ENCODE measurements around the gene CST4. TPM values are rescaled to one million over a fixed set of nuclear protein-coding genes. Genes with fewer than 3 reads are reported as not detected.
A peak's percentile ranks its signal among the peaks of the same experiment; 100 is the strongest.

Gene CST4
- total RNA-seq, 1 donor from 2014 or later = not detected

GRCh38 chr20:23683807-23684206 is 5.0 kb downstream of the CST4 start:
- intact Hi-C loops (cut with micrococcal nuclease) = no loop called here
- H3K36me3 Mint-ChIP-seq (ENCODE audit: low read depth) = no peaks in the 10 kb centered on the region
- no peaks in the 10 kb centered on the region for H3K27me3 Mint-ChIP-seq (ENCODE audit: low read depth)
- no peak for DNase-seq (ENCODE audit: low spot score)
- H3K9me3 Mint-ChIP-seq = no peaks in the 10 kb centered on the region
- H3K4me1 Mint-ChIP-seq (ENCODE audit: low read depth) = no peaks in the 10 kb centered on the region
- no peak overlapping the region for H3K27ac Mint-ChIP-seq
- H3K4me3 Mint-ChIP-seq (ENCODE audit: low read depth) = no peak overlapping the region

GRCh38 chr20:23683281-23683680 is 5.6 kb downstream of the CST4 start:
- Mint-ChIP-seq H3K4me1 (ENCODE audit: low read depth) (no peaks in the 10 kb centered on the region), H3K27me3 (ENCODE audit: low read depth) (no peaks in the 10 kb centered on the region), H3K27ac (no peak overlapping the region), H3K9me3 (no peaks in the 10 kb centered on the region), H3K36me3 (ENCODE audit: low read depth) (no peaks in the 10 kb centered on the region), H3K4me3 (ENCODE audit: low read depth) (no peak overlapping the region)
- DNase-seq (ENCODE audit: low spot score) = no peak
- intact Hi-C loops (cut with micrococcal nuclease) = no loop called here

- no peak for DNase-seq (ENCODE audit: low spot score)
- no peaks in the 10 kb centered on the region for H3K4me1 Mint-ChIP-seq (ENCODE audit: low read depth)
- peaks cover 10% of the 10 kb centered on the region for H3K27me3 Mint-ChIP-seq (ENCODE audit: low read depth)
- no peak overlapping the region for H3K27ac Mint-ChIP-seq
- no peak overlapping the region for H3K4me3 Mint-ChIP-seq (ENCODE audit: low read depth)
- H3K36me3 Mint-ChIP-seq (ENCODE audit: low read depth) = no peaks in the 10 kb centered on the region
- H3K9me3 Mint-ChIP-seq = no peaks in the 10 kb centered on the region
- intact Hi-C loops (cut with micrococcal nuclease) = no loop called here
Observed at GRCh38 chr20:23680146-23680545, 8.7 kb downstream of the CST4 start.

- no peaks in the 10 kb centered on the region for H3K36me3 Mint-ChIP-seq (ENCODE audit: low read depth)
- no peaks in the 10 kb centered on the region for H3K4me1 Mint-ChIP-seq (ENCODE audit: low read depth)
- DNase-seq (ENCODE audit: low spot score) = no peak
- H3K9me3 Mint-ChIP-seq = no peaks in the 10 kb centered on the region
- H3K4me3 Mint-ChIP-seq (ENCODE audit: low read depth) = no peak overlapping the region
- intact Hi-C loops (cut with micrococcal nuclease) = no loop called here
- peaks cover 10% of the 10 kb centered on the region for H3K27me3 Mint-ChIP-seq (ENCODE audit: low read depth)
- H3K27ac Mint-ChIP-seq = no peak overlapping the region
Observed at GRCh38 chr20:23679133-23680092, 9.4 kb downstream of the CST4 start.

- Mint-ChIP-seq H3K4me3 (ENCODE audit: low read depth) (no peak overlapping the region), H3K27ac (no peak overlapping the region)
- intact Hi-C loops (cut with micrococcal nuclease) = no loop called here
Observed at GRCh38 chr20:23673209-23673608, 15.6 kb downstream of the CST4 start.

GRCh38 chr20:23672158-23672557 is 16.7 kb downstream of the CST4 start:
- Mint-ChIP-seq H3K4me1 (ENCODE audit: low read depth) (no peaks in the 10 kb centered on the region), H3K36me3 (ENCODE audit: low read depth) (no peaks in the 10 kb centered on the region), H3K27me3 (ENCODE audit: low read depth) (peaks cover 8% of the 10 kb centered on the region), H3K4me3 (ENCODE audit: low read depth) (no peak overlapping the region), H3K9me3 (no peaks in the 10 kb centered on the region), H3K27ac (no peak overlapping the region)
- DNase-seq (ENCODE audit: low spot score) = no peak
- intact Hi-C loops (cut with micrococcal nuclease) = no loop called here

More at GRCh38 chr20:23673209-23673608, 15.6 kb downstream of the CST4 start:
- no peaks in the 10 kb centered on the region for H3K36me3 Mint-ChIP-seq (ENCODE audit: low read depth)
- peaks cover 10% of the 10 kb centered on the region for H3K27me3 Mint-ChIP-seq (ENCODE audit: low read depth)
- H3K4me1 Mint-ChIP-seq (ENCODE audit: low read depth) = no peaks in the 10 kb centered on the region
- no peak for DNase-seq (ENCODE audit: low spot score)
- no peaks in the 10 kb centered on the region for H3K9me3 Mint-ChIP-seq

GRCh38 chr20:23671479-23671878 is 17.4 kb downstream of the CST4 start:
- Mint-ChIP-seq H3K27me3 (ENCODE audit: low read depth) (peaks cover 6% of the 10 kb centered on the region), H3K4me1 (ENCODE audit: low read depth) (no peaks in the 10 kb centered on the region), H3K27ac (no peak overlapping the region), H3K9me3 (no peaks in the 10 kb centered on the region), H3K36me3 (ENCODE audit: low read depth) (no peaks in the 10 kb centered on the region), H3K4me3 (ENCODE audit: low read depth) (no peak overlapping the region)
- no peak for DNase-seq (ENCODE audit: low spot score)
- intact Hi-C loops (cut with micrococcal nuclease) = no loop called here

DNA sequence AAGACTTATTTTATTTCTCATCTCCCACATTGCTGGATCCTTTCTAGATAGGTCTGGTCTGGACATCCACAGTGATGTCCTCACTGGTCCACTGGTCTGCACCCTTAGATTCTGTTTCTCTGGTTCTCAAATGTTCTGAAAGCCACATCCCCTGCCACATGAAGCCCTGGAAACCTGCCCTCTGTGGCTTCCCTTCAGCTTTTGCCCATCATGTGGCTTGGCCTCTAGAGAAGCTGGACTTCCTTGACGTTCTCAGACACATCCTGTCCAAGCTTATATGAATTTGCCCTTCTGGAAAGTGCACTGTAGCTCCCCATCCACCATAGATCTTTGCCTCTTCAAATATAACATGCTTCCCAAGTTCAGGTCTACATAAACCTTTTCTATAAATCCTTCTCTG is 18.5 kb downstream of the CST4 start:
- no peaks in the 10 kb centered on the region for H3K27me3 Mint-ChIP-seq (ENCODE audit: low read depth)

GRCh38 chr20:23669866-23670265 is 19.0 kb downstream of the CST4 start:
- DNase-seq (ENCODE audit: low spot score) = no peak
- Mint-ChIP-seq H3K9me3 (no peaks in the 10 kb centered on the region), H3K4me1 (ENCODE audit: low read depth) (no peaks in the 10 kb centered on the region), H3K27ac (no peak overlapping the region), H3K36me3 (ENCODE audit: low read depth) (no peaks in the 10 kb centered on the region), H3K4me3 (ENCODE audit: low read depth) (no peak overlapping the region), H3K27me3 (ENCODE audit: low read depth) (no peaks in the 10 kb centered on the region)
- intact Hi-C loops (cut with micrococcal nuclease) = no loop called here

More for the DNA sequence above, 18.5 kb downstream of the CST4 start:
- intact Hi-C loops (cut with micrococcal nuclease) = no loop called here
- no peaks in the 10 kb centered on the region for H3K9me3 Mint-ChIP-seq
- H3K27ac Mint-ChIP-seq = no peak overlapping the region
- H3K4me1 Mint-ChIP-seq (ENCODE audit: low read depth) = no peaks in the 10 kb centered on the region
- H3K36me3 Mint-ChIP-seq (ENCODE audit: low read depth) = no peaks in the 10 kb centered on the region
- H3K4me3 Mint-ChIP-seq (ENCODE audit: low read depth) = no peak overlapping the region
- no peak for DNase-seq (ENCODE audit: low spot score)

DNA sequence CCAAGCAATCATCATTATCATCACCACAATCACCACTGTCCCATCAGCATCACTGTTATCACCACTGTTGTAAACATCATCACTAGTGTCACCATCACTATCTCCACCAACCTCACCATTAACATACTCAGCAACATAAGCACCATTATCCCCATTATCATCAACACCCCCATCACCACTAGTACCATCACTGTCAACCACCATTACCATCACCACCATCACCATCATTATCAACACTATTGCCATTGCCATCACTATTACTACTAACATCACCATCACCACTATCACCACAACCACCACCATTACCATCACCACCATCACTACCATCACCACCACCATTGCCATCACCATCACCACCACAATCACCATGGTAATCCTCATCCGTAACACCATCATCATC is 19.5 kb downstream of the CST4 start:
- H3K27ac Mint-ChIP-seq = no peak overlapping the region
- H3K9me3 Mint-ChIP-seq = no peaks in the 10 kb centered on the region
- DNase-seq (ENCODE audit: low spot score) = no peak
- H3K4me3 Mint-ChIP-seq (ENCODE audit: low read depth) = no peak overlapping the region
- no peaks in the 10 kb centered on the region for H3K4me1 Mint-ChIP-seq (ENCODE audit: low read depth)
- intact Hi-C loops (cut with micrococcal nuclease) = no loop called here
- no peaks in the 10 kb centered on the region for H3K27me3 Mint-ChIP-seq (ENCODE audit: low read depth)
- H3K36me3 Mint-ChIP-seq (ENCODE audit: low read depth) = no peaks in the 10 kb centered on the region

DNA sequence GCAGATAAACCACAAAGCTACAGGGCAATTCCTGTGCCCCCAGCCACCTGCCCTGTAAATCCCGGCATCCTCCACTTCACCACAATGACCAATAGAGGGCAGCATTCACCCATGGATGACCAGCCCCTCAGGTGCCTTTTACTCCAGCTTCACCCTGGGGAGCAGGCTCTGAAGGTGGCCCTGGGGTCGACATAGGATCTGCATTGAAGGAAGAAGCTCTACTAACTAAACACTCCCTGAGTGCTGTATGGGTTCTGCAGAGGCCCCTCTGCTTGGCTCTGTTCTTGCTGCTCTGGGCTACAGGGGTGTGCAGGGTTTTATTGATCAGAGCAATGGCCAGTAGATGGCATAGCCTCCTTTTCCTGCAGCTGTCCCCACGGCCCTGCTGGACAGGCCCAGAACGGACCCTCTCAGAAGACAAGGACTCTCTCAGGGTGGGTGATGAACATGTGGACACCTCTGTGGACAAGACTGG is 20.3 kb downstream of the CST4 start:
- Mint-ChIP-seq H3K4me3 (ENCODE audit: low read depth) (no peak overlapping the region), H3K27ac (no peak overlapping the region), H3K36me3 (ENCODE audit: low read depth) (no peaks in the 10 kb centered on the region), H3K27me3 (ENCODE audit: low read depth) (no peaks in the 10 kb centered on the region), H3K4me1 (ENCODE audit: low read depth) (no peaks in the 10 kb centered on the region), H3K9me3 (no peaks in the 10 kb centered on the region)
- intact Hi-C loops (cut with micrococcal nuclease) = no loop called here
- DNase-seq (ENCODE audit: low spot score) = peak; percentile 16

DNA sequence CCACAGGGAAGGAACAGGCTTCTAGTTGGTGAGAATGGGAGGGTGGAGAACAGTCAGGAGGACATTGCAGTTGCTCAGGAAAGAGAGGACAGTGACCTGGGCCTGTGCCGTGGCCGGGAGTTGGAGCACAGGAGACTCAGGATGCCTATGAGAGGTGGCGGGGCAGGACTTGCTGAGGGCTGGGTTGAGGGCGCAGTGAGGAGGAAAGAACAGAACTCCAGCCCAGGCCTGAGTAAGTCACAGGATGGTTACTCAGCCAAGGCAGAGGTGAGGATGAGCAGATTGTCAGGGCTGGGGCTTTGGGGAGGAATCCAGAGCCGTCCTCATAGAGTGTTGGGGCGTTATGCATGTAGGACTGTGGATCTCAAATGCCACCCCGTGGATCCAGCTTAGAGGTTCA is 21.2 kb downstream of the CST4 start:
- no peaks in the 10 kb centered on the region for H3K4me1 Mint-ChIP-seq (ENCODE audit: low read depth)
- H3K27ac Mint-ChIP-seq = no peak overlapping the region
- no peaks in the 10 kb centered on the region for H3K36me3 Mint-ChIP-seq (ENCODE audit: low read depth)
- no peaks in the 10 kb centered on the region for H3K27me3 Mint-ChIP-seq (ENCODE audit: low read depth)
- no peak for DNase-seq (ENCODE audit: low spot score)
- no peak overlapping the region for H3K4me3 Mint-ChIP-seq (ENCODE audit: low read depth)
- intact Hi-C loops (cut with micrococcal nuclease) = no loop called here
- H3K9me3 Mint-ChIP-seq = no peaks in the 10 kb centered on the region

GRCh38 chr20:23666698-23667097 is 22.1 kb downstream of the CST4 start:
- DNase-seq (ENCODE audit: low spot score) = no peak
- Mint-ChIP-seq H3K27me3 (ENCODE audit: low read depth) (no peaks in the 10 kb centered on the region), H3K4me1 (ENCODE audit: low read depth) (no peaks in the 10 kb centered on the region), H3K36me3 (ENCODE audit: low read depth) (no peaks in the 10 kb centered on the region), H3K27ac (no peak overlapping the region), H3K4me3 (ENCODE audit: low read depth) (no peak overlapping the region), H3K9me3 (no peaks in the 10 kb centered on the region)
- intact Hi-C loops (cut with micrococcal nuclease) = no loop called here
